ENCODE measurements around the gene PTPN9. TPM values are rescaled to one million over a fixed set of nuclear protein-coding genes. Genes with fewer than 3 reads are reported as not detected.

The PTPN9 gene
- polyA plus RNA-seq, 1 donor (not counting 4 experiments of a cell fraction or from before 2014, with no cell fraction given), result 34.7 TPM

DNA sequence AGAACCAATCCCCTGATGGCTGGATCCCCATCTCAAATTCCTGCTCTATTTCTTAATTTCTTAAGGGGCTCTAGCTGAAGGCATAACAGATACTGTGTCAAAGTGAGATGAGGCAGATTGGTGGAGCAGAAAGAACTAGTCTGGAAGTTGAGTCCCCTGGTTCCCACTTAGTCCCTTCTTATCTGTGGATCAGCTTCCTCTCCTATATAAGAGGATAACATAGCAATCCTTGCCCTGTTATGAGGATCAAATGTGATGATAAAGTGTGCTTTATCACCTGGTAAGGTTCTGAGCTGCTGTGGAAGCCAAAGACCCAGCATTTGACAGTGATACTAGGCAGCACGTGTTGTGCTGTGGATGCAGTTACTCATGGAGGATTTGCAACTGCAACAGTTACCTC is 119.5 kb downstream of the PTPN9 start:
- H3K27me3 ChIP-seq (ENCODE audit: control insufficient read depth, extremely low read depth, insufficient read depth, low read length), result no peaks in the 10 kb centered on the region
- H3K9me3 ChIP-seq (ENCODE audit: control insufficient read depth, low read depth, low read length), result no peaks in the 10 kb centered on the region
- no peaks in the 10 kb centered on the region for H3K79me2 ChIP-seq (ENCODE audit: control insufficient read depth, insufficient read depth, low read length)
- H4K20me1 ChIP-seq (ENCODE audit: control insufficient read depth, extremely low read depth, insufficient read depth, low read length), result no peaks in the 10 kb centered on the region
- no peak overlapping the region for H3K9ac ChIP-seq (ENCODE audit: control insufficient read depth, extremely low read depth, insufficient read depth, low read length)
- peaks cover 11% of the 10 kb centered on the region for H3K4me1 ChIP-seq (ENCODE audit: control insufficient read depth, extremely low read depth, insufficient read depth, low read length)
- no peak overlapping the region for H3K4me3 ChIP-seq (ENCODE audit: control insufficient read depth in 2 of 3, extremely low read depth in 1 of 3, insufficient read depth in 2 of 3, low read depth in 1 of 3, low read length in 3 of 3)
- dilution Hi-C loops (cut with MboI; ENCODE audit: extremely low pct_ligation_motif_present, low sequenced_read_pairs), result no loop called here
- DNase-seq (ENCODE audit: low read depth, low spot score) (no peak), FAIRE-seq (no peak)
- H2AFZ ChIP-seq (ENCODE audit: control insufficient read depth, low read length), result no peak overlapping the region
- TF ChIP-seq, protein P1, sequence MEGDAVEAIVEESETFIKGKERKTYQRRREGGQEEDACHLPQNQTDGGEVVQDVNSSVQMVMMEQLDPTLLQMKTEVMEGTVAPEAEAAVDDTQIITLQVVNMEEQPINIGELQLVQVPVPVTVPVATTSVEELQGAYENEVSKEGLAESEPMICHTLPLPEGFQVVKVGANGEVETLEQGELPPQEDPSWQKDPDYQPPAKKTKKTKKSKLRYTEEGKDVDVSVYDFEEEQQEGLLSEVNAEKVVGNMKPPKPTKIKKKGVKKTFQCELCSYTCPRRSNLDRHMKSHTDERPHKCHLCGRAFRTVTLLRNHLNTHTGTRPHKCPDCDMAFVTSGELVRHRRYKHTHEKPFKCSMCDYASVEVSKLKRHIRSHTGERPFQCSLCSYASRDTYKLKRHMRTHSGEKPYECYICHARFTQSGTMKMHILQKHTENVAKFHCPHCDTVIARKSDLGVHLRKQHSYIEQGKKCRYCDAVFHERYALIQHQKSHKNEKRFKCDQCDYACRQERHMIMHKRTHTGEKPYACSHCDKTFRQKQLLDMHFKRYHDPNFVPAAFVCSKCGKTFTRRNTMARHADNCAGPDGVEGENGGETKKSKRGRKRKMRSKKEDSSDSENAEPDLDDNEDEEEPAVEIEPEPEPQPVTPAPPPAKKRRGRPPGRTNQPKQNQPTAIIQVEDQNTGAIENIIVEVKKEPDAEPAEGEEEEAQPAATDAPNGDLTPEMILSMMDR (optimal IDR thresholded peaks at IDR 0.05 in 1 of 3, IDR thresholded peaks at IDR 0.05 in 1 of 3, conservative IDR thresholded peaks at IDR 0.05 in 1 of 3; ENCODE audit: extremely low read depth in 1 of 3, insufficient read depth in 2 of 3, low read length in 3 of 3), result no peak
- no peak overlapping the region for H3K4me2 ChIP-seq (ENCODE audit: control insufficient read depth, extremely low read depth, insufficient read depth, low read depth, low read length)
- no peaks in the 10 kb centered on the region for H3K36me3 ChIP-seq (ENCODE audit: control insufficient read depth in 2 of 2, extremely low read depth in 1 of 2, insufficient read depth in 2 of 2, low read length in 2 of 2)
- no peak overlapping the region for H3K27ac ChIP-seq (ENCODE audit: control insufficient read depth, insufficient read depth, low read length)
- H3K9me1 ChIP-seq (ENCODE audit: control insufficient read depth, extremely low read depth, insufficient read depth, low read length), result no peaks in the 10 kb centered on the region

DNA sequence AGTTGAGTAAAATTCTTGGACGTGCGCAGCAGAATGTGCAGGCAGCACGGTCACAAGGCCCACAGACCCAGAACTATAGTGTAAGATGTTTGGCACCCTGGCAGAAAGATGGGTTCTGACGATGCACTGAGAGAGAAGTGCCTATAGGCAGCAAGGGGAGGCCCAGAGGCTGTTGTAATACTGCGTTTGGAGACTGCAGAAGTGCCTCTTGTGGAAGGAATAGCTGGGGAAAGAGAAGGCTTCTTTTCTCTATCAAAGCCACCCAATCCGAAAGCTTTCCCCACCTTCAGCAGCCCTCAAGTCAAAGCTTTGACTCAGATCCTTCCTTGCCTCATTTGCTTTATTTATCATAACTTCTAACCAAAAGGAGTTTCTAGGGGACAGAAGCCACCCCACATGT is 122.4 kb downstream of the PTPN9 start:
- Histone ChIP-seq H3K4me3 (ENCODE audit: control insufficient read depth in 2 of 3, extremely low read depth in 1 of 3, insufficient read depth in 2 of 3, low read depth in 1 of 3, low read length in 3 of 3) (peak overlapping the region; percentile 72 to 94 (median 77)), H3K27me3 (ENCODE audit: control insufficient read depth, extremely low read depth, insufficient read depth, low read length) (no peaks in the 10 kb centered on the region), H2AFZ (ENCODE audit: control insufficient read depth, low read length) (no peak overlapping the region), H4K20me1 (ENCODE audit: control insufficient read depth, extremely low read depth, insufficient read depth, low read length) (peaks cover 3% of the 10 kb centered on the region), H3K36me3 (ENCODE audit: control insufficient read depth in 2 of 2, extremely low read depth in 1 of 2, insufficient read depth in 2 of 2, low read length in 2 of 2) (no peaks in the 10 kb centered on the region), H3K4me2 (ENCODE audit: control insufficient read depth, extremely low read depth, insufficient read depth, low read depth, low read length) (peak overlapping the region; percentile 80), H3K27ac (ENCODE audit: control insufficient read depth, insufficient read depth, low read length) (no peak overlapping the region), H3K9me1 (ENCODE audit: control insufficient read depth, extremely low read depth, insufficient read depth, low read length) (no peaks in the 10 kb centered on the region), H3K79me2 (ENCODE audit: control insufficient read depth, insufficient read depth, low read length) (peaks cover 10% of the 10 kb centered on the region), H3K4me1 (ENCODE audit: control insufficient read depth, extremely low read depth, insufficient read depth, low read length) (peaks cover 26% of the 10 kb centered on the region), H3K9ac (ENCODE audit: control insufficient read depth, extremely low read depth, insufficient read depth, low read length) (peak overlapping the region; percentile 95), H3K9me3 (ENCODE audit: control insufficient read depth, low read depth, low read length) (no peaks in the 10 kb centered on the region)
- TF ChIP-seq, protein P1 (optimal IDR thresholded peaks at IDR 0.05 in 1 of 3, IDR thresholded peaks at IDR 0.05 in 1 of 3, conservative IDR thresholded peaks at IDR 0.05 in 1 of 3; ENCODE audit: extremely low read depth in 1 of 3, insufficient read depth in 2 of 3, low read length in 3 of 3), result no peak
- TF ChIP-seq EZH2 (IDR thresholded peaks at IDR 0.05; ENCODE audit: low read length), result no peak
- FAIRE-seq (no peak), DNase-seq (ENCODE audit: low read depth, low spot score) (no peak)
- dilution Hi-C loops (cut with MboI; ENCODE audit: extremely low pct_ligation_motif_present, low sequenced_read_pairs), result no loop called here

Measured in keratinocyte (primary cell).